K562 (cell line): ENCODE measurements around the gene ZFYVE27. TPM values are rescaled to one million over a fixed set of nuclear protein-coding genes. Genes with fewer than 3 reads are reported as not detected.

Source experiments
- ATAC-seq: fragments of 200-7000 bp; cut with Tn5 transposase; 3 replicates; pipeline ENCODE4 v1.9.1; 2020; ENCODE audit warnings: moderate library complexity
- BruUV-seq: library from RNA; stranded (reverse); fragments of 400-500 nt; replicated peaks from 2 replicates; lab custom pipeline; 2021; lab: Mats Ljungman, UMichigan
- CTCF ChIA-PET: fragments of 300-600 bp; formaldehyde crosslinking; extraction: SDS; loops from one replicate; lab custom pipeline; 2021; ENCODE audit warnings: low intra/inter-chr PET ratio; lab: Yijun Ruan, JAX
- POLR2A ChIA-PET: fragments of 300-600, 350-650 bp; sonication (Branson Sonifier 250); formaldehyde crosslinking; extraction: SDS; loops from one replicate; lab custom pipeline; 2021; ENCODE audit warnings: antibody characterized with exemption, inconsistent platforms; lab: Yijun Ruan, JAX
- DNase-seq, 4 experiments: peaks; one replicate each; pipeline versions ENCODE4 v3.0.0 to v3.0.0-alpha.2; 2011 to 2018; ENCODE audit warnings: low spot score in 3 of 4, mixed read lengths in 3 of 4; ENCODE audit errors: extremely low read depth in 1 of 4
- FAIRE-seq: peaks from 2 replicates; lab custom pipeline; 2011; peaks lifted over from hg19 to GRCh38; lab: Jason Lieb, UNC
- H2AFZ ChIP-seq: 2 replicates; pipeline ENCODE4 v1.6.0; 2011; ENCODE audit warnings: low read depth, low read length, control low read depth, inconsistent platforms
- H3K27ac ChIP-seq: fragments of 200-600 bp; 3 replicates; pipeline ENCODE4 v1.8.0; 2011; ENCODE audit warnings: low read depth, mild to moderate bottlenecking, control low read depth, inconsistent platforms, low read length, moderate library complexity, mixed read lengths; ENCODE audit errors: extremely low read depth
- H3K27me3 ChIP-seq, 2 experiments: fragments of 300-600 bp in 1 of 2; 2 replicates in 1 of 2; 3 replicates in 1 of 2; pipeline versions ENCODE4 v1.6.0 to v1.8.0; 2011; ENCODE audit warnings: inconsistent platforms in 2 of 2, low read length in 2 of 2, mild to moderate bottlenecking in 1 of 2, mixed read lengths in 1 of 2, moderate library complexity in 1 of 2; ENCODE audit not compliant: control insufficient read depth in 2 of 2, insufficient read depth in 2 of 2
- H3K36me3 ChIP-seq: fragments of 300-600 bp; 3 replicates; pipeline ENCODE4 v1.8.0; 2011; ENCODE audit warnings: mild to moderate bottlenecking, low read length, inconsistent platforms; ENCODE audit not compliant: control insufficient read depth, insufficient read depth
- H3K4me1 ChIP-seq, 2 experiments: fragments of 200-600 bp in 1 of 2; replicated peaks in 1 of 2; 2 replicates in 1 of 2; 3 replicates in 1 of 2; pipeline versions ENCODE4 v1.5.1 to v1.8.0; 2011; ENCODE audit warnings: inconsistent platforms in 2 of 2, low read length in 2 of 2, mild to moderate bottlenecking in 1 of 2, mixed read lengths in 1 of 2, moderate library complexity in 1 of 2; ENCODE audit not compliant: control insufficient read depth in 2 of 2, insufficient read depth in 2 of 2
- H3K4me2 ChIP-seq: 2 replicates; pipeline ENCODE4 v1.6.1; 2011; ENCODE audit warnings: low read length, control low read depth, inconsistent platforms, mixed read lengths; ENCODE audit not compliant: insufficient read depth
- H3K4me3 ChIP-seq: fragments of 200-600 bp; sonication (generic), shearing (Covaris generic); 2 replicates; pipeline ENCODE4 v1.5.1; 2016; ENCODE audit warnings: control low read depth, inconsistent platforms
- H3K79me2 ChIP-seq: fragments of 200-600 bp; 3 replicates; pipeline ENCODE4 v1.8.0; 2011; ENCODE audit warnings: low read length, inconsistent platforms; ENCODE audit not compliant: control insufficient read depth, insufficient read depth
- H3K9ac ChIP-seq, 2 experiments: 2 replicates each; pipeline versions ENCODE4 v1.6.0 to v1.6.1; 2011; ENCODE audit warnings: low read depth in 2 of 2, low read length in 2 of 2, control low read depth in 1 of 2, inconsistent platforms in 1 of 2, mild to moderate bottlenecking in 1 of 2, mixed read lengths in 1 of 2; ENCODE audit not compliant: insufficient read depth in 1 of 2
- H3K9me1 ChIP-seq: one replicate; pipeline ENCODE4 v1.6.0; 2011; ENCODE audit warnings: inconsistent platforms, mild to moderate bottlenecking, low read length, moderate library complexity; ENCODE audit not compliant: control insufficient read depth, insufficient read depth
- H3K9me3 ChIP-seq: replicated peaks from 2 replicates; pipeline ENCODE4 v1.5.1; 2011; ENCODE audit warnings: low read depth, low read length, inconsistent platforms; ENCODE audit not compliant: control insufficient read depth, insufficient read depth
- H4K20me1 ChIP-seq: replicated peaks from 2 replicates; pipeline ENCODE4 v1.6.1; 2011; ENCODE audit warnings: low read length, inconsistent platforms, mixed read lengths; ENCODE audit not compliant: control insufficient read depth, insufficient read depth
- CBFB ChIP-seq: sonication (generic); formaldehyde crosslinking; IDR thresholded peaks from 2 replicates; pipeline ENCODE4 v1.4.0; 2020; ENCODE audit warnings: mild to moderate bottlenecking, missing genetic modification reagents
- CHD2 ChIP-seq: IDR thresholded peaks from 2 replicates; pipeline ENCODE4 v1.6.1; 2011; ENCODE audit warnings: low read depth, low read length
- GABPB1 ChIP-seq: sonication (generic); formaldehyde crosslinking; IDR thresholded peaks from 2 replicates; pipeline ENCODE4 v1.8.0; 2022; ENCODE audit warnings: mild to moderate bottlenecking, missing genetic modification reagents
- MAZ ChIP-seq, 2 experiments: fragments of 450-650 bp in 1 of 2; sonication (generic) in 1 of 2; formaldehyde crosslinking; IDR thresholded peaks in 1 of 2; conservative IDR thresholded peaks in 1 of 2; 2 replicates each; pipeline versions ENCODE4 v1.4.0 to v1.5.0; 2020; ENCODE audit warnings: mild to moderate bottlenecking in 1 of 2, missing genetic modification reagents in 1 of 2
- MXI1 ChIP-seq: IDR thresholded peaks from 2 replicates; pipeline ENCODE4 v1.6.1; 2011; ENCODE audit warnings: low read depth, mild to moderate bottlenecking, improper control_type of control experiment, low read length
- SMAD1 ChIP-seq: fragments of 150-350 bp; IDR thresholded peaks from 2 replicates; pipeline ENCODE4 v1.6.1; 2014; ENCODE audit warnings: low read length, low read depth; ENCODE audit not compliant: partially characterized antibody
- THRAP3 ChIP-seq: fragments of 450-650 bp; IDR thresholded peaks from 2 replicates; pipeline ENCODE4 v1.6.1; 2016; ENCODE audit warnings: mild to moderate bottlenecking, inconsistent platforms, borderline replicate concordance
- WGBS: fragments of 100-300 bp; shearing (Covaris generic); methylation state at CpG from one replicate; pipeline ENCODE4 v1.1.6; 2016; ENCODE audit warnings: low coverage, mixed read lengths; ENCODE audit not compliant: insufficient coverage; ENCODE audit errors: missing lambda C conversion rate; 5-methylcytosine and 5-hydroxymethylcytosine counted together
- in situ Hi-C: fragments of 300-500 bp; cut with MboI; formaldehyde crosslinking; loops from 4 replicates; pipeline ENCODE4 v1.15.0; 2018; ENCODE audit warnings: inconsistent platforms, mixed read lengths
- intact Hi-C: fragments of 100-400 bp; cut with micrococcal nuclease; formaldehyde crosslinking; loops from 2 replicates; pipeline ENCODE4 v1.14.2; 2022
- polyA plus RNA-seq, 8 experiments: library from polyadenylated mRNA; depleted of rRNA in 4 of 8; stranded (reverse) in 5 of 8; unstranded in 3 of 8; fragments of >200 nt; fragmentation: Nextera tagmentation in 2 of 8; fragmentation: Illumina TruSeq in 1 of 8; extraction: Ambion mirVana in 2 of 8; extraction: Trizol in 1 of 8; gene quantifications; 2 replicates each; pipeline versions ENCODE4 v1.2.1 to v1.2.3, GENCODE V29; 2011 to 2014; ENCODE audit warnings: inconsistent platforms in 1 of 8, missing spikeins in 1 of 8
- total RNA-seq, 7 experiments: library from RNA; depleted of rRNA in 6 of 7; stranded (reverse); fragments of >200 nt in 6 of 7; fragmentation: Illumina TruSeq in 2 of 7; extraction: Trizol in 2 of 7; gene quantifications; 2 replicates each; pipeline versions ENCODE4 v1.2.1 to v1.2.3, GENCODE V29; 2011 to 2021; ENCODE audit warnings: low replicate concordance in 1 of 7
- TF ChIP-seq, protein P1 (sequence below): fragments of 450-650 bp; IDR thresholded peaks from one replicate; pipeline ENCODE4 v1.6.1; 2018; ENCODE audit warnings: mild to moderate bottlenecking, moderate library complexity; ENCODE audit not compliant: partially characterized antibody
- TF ChIP-seq, protein P2 (sequence below): fragments of 450-650 bp; IDR thresholded peaks from 2 replicates; pipeline ENCODE4 v1.6.1; 2016; ENCODE audit warnings: low read depth

Gene ZFYVE27
- total and polyA plus RNA-seq, 9 of the 15 experiments (the other 6 are each of a cell fraction or from before 2014, with no cell fraction given): 0.81 to 21.9 (median 15.3) TPM

DNA sequence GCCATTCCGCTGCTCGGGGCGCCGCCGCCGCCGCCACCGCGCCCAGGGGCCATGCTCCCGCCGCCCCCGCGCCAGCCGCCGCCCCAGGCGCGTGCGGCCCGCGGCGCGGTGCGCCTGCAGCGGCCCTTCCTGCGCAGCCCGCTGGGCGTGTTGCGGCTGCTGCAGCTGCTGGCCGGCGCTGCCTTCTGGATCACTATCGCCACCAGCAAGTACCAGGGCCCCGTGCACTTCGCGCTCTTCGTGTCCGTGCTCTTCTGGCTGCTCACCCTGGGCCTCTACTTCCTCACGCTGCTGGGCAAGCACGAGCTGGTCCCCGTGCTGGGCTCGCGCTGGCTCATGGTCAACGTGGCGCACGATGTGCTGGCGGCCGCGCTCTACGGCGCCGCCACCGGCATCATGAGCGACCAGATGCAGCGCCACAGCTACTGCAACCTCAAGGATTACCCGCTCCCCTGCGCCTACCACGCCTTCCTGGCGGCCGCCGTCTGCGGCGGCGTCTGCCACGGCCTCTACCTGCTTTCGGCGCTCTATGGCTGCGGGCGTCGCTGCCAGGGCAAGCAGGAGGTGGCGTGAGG lies 23.0 kb upstream of the ZFYVE27 start (continued):
- no peak for TF ChIP-seq MXI1
- TF ChIP-seq THRAP3: no peak
- TF ChIP-seq, protein P1, sequence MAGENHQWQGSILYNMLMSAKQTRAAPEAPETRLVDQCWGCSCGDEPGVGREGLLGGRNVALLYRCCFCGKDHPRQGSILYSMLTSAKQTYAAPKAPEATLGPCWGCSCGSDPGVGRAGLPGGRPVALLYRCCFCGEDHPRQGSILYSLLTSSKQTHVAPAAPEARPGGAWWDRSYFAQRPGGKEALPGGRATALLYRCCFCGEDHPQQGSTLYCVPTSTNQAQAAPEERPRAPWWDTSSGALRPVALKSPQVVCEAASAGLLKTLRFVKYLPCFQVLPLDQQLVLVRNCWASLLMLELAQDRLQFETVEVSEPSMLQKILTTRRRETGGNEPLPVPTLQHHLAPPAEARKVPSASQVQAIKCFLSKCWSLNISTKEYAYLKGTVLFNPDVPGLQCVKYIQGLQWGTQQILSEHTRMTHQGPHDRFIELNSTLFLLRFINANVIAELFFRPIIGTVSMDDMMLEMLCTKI: no peak
- 0 out of 2 replicates have a peak, but pooled peaks have one; percentile 67 for TF ChIP-seq CBFB
- TF ChIP-seq GABPB1: no peak

DNA sequence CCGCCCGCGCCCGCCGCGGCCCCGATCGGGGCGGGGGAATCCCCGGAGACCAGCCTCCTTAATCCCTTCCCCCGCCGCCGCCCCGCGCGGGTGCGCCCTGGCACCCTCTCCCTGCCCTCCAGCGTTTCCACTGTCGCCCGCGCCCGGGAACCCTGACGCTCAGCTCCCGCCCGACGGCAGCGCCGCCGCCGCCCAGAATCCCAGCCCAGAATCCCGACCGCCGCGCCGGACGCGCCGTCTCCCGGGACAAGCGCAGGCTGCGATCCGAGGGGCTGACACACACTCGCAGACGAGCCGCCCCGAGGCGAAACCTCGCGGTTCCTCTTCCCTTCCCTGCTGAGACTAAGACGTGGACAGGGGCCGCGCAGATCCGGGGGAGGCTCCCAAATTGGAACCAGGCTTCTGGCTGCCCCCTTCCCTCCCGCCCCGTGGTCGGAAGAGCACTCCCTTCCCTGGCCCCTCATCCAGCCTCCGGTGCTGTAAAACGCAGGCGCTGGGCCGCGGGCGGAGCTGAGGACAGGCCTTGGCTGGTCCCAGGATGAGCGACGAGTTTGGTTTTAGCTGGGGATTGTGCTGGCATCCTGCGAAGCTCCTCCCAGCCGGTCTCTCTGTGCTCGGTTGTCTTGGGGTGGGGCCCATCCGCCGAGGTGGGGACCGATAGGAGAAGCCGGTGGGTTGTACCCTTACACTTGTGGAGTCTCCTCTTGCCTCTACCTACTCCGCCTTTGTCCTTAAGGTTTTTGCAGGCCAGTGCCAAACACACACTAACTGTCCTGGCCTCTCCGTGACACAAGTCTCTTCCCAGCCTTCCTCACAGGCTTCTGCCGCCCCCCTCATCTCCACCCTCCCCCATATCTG lies 22.3 kb upstream of the ZFYVE27 start:
- H3K4me2 ChIP-seq: peak overlapping the region; percentile 71
- intact Hi-C loops: no loop called here
- peak overlapping the region; percentile 38 for H3K4me3 ChIP-seq
- WGBS: 36% methylated on average over 13 of the region's 74 CpGs
- DNase-seq (peak; percentile 29 to 35 (median 32)), FAIRE-seq (no peak), ATAC-seq (peak; percentile 62)
- H3K9me1 ChIP-seq: no peaks in the 10 kb centered on the region
- H3K27ac ChIP-seq: peak overlapping the region; percentile 62; the same call in 1 of the 3 replicates
- H3K9ac ChIP-seq: peak overlapping the region; percentile 49 to 92
- peak overlapping the region; percentile 91 for H2AFZ ChIP-seq
- CTCF ChIA-PET: no interaction called here
- in situ Hi-C loops: no loop called here
- no TSS peak for BruUV-seq
- H4K20me1 ChIP-seq: no peaks in the 10 kb centered on the region
- no peaks in the 10 kb centered on the region for H3K36me3 ChIP-seq
- POLR2A ChIA-PET: interaction anchor here (0.5 to 1.6 kb wide), 6 partner anchors 9 to 329 kb away, joined by 3 to 7 read pairs (median 3); partner anchors contain the start of gene GOLGA7B
- H3K79me2 ChIP-seq: no peaks in the 10 kb centered on the region; the same call in 2 of the 3 replicates
- H3K4me1 ChIP-seq: peaks cover 17 to 51% of the 10 kb centered on the region in 2 experiments; a peak in 4 of 5 replicates
- H3K9me3 ChIP-seq: no peaks in the 10 kb centered on the region
- H3K27me3 ChIP-seq: no peaks in the 10 kb centered on the region
- TF ChIP-seq, protein P2, sequence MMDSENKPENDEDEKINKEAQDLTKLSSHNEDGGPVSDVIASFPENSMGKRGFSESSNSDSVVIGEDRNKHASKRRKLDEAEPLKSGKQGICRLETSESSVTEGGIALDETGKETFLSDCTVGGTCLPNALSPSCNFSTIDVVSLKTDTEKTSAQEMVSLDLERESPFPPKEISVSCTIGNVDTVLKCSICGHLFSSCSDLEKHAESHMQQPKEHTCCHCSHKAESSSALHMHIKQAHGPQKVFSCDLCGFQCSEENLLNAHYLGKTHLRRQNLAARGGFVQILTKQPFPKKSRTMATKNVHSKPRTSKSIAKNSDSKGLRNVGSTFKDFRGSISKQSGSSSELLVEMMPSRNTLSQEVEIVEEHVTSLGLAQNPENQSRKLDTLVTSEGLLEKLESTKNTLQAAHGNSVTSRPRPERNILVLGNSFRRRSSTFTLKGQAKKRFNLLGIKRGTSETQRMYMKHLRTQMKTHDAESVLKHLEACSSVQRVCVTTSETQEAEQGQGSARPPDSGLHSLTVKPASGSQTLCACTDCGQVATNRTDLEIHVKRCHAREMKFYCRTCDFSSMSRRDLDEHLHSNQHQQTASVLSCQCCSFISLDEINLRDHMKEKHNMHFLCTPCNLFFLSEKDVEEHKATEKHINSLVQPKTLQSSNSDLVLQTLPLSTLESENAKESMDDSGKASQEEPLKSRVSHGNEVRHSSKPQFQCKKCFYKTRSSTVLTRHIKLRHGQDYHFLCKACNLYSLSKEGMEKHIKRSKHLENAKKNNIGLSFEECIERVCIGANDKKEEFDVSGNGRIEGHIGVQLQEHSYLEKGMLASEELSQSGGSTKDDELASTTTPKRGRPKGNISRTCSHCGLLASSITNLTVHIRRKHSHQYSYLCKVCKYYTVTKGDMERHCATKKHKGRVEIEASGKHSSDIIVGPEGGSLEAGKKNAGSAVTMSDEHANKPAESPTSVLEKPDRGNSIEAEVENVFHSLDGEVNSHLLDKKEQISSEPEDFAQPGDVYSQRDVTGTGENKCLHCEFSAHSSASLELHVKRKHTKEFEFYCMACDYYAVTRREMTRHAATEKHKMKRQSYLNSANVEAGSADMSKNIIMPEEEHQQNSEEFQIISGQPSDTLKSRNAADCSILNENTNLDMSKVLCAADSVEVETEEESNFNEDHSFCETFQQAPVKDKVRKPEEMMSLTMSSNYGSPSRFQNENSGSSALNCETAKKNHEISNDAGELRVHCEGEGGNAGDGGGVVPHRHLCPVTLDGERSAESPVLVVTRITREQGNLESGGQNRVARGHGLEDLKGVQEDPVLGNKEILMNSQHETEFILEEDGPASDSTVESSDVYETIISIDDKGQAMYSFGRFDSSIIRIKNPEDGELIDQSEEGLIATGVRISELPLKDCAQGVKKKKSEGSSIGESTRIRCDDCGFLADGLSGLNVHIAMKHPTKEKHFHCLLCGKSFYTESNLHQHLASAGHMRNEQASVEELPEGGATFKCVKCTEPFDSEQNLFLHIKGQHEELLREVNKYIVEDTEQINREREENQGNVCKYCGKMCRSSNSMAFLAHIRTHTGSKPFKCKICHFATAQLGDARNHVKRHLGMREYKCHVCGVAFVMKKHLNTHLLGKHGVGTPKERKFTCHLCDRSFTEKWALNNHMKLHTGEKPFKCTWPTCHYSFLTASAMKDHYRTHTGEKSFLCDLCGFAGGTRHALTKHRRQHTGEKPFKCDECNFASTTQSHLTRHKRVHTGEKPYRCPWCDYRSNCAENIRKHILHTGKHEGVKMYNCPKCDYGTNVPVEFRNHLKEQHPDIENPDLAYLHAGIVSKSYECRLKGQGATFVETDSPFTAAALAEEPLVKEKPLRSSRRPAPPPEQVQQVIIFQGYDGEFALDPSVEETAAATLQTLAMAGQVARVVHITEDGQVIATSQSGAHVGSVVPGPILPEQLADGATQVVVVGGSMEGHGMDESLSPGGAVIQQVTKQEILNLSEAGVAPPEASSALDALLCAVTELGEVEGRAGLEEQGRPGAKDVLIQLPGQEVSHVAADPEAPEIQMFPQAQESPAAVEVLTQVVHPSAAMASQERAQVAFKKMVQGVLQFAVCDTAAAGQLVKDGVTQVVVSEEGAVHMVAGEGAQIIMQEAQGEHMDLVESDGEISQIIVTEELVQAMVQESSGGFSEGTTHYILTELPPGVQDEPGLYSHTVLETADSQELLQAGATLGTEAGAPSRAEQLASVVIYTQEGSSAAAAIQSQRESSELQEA: no peak
- no peak for TF ChIP-seq CHD2
- TF ChIP-seq SMAD1: no peak
- no peak for TF ChIP-seq MAZ (CRISPR knock-in tag; conservative IDR thresholded peaks at IDR 0.05 in 1 of 2, IDR thresholded peaks at IDR 0.05 in 1 of 2)
